22Rv1 (cell line): ENCODE data around the gene CNGA3.

Experiments used
- CTCF ChIP-seq: fragments of 450-650 bp; IDR thresholded peaks from 2 replicates; pipeline ENCODE4 v1.5.1; 2017; ENCODE audit warnings: mild to moderate bottlenecking
- ZFX ChIP-seq: fragments of 450-650 bp; IDR thresholded peaks from 2 replicates; pipeline ENCODE4 v1.6.1; 2017; ENCODE audit warnings: antibody characterized with exemption, borderline replicate concordance

GRCh38 chr2:98332989-98333388, 13.3 kb upstream of the CNGA3 start:
- no peak for TF ChIP-seq CTCF
- no peak for TF ChIP-seq ZFX
